Neural progenitor cell (in vitro differentiated cells): ENCODE results near the gene TBC1D4. TPM values are rescaled to one million over a fixed set of nuclear protein-coding genes. Genes with fewer than 3 reads are reported as not detected.

Source experiments
- DNase-seq: peaks from one replicate; pipeline ENCODE4 v3.0.0-alpha.2; 2016; ENCODE audit warnings: low spot score
- H2AFZ ChIP-seq: fragments of 200-600 bp; sonication (generic); replicated peaks from 2 replicates; pipeline ENCODE4 v1.6.1; 2016; ENCODE audit warnings: antibody characterized with exemption
- H3F3A ChIP-seq: fragments of 200-600 bp; sonication (generic); 2 replicates; pipeline ENCODE4 v1.6.1; 2016; ENCODE audit warnings: antibody characterized with exemption, low read depth
- H3K27ac ChIP-seq: fragments of 200-600 bp; sonication (generic); 2 replicates; pipeline ENCODE4 v1.5.1; 2016; ENCODE audit warnings: mild to moderate bottlenecking
- H3K27me3 ChIP-seq: fragments of 200-600 bp; sonication (generic); 2 replicates; pipeline ENCODE4 v1.6.1; 2016; ENCODE audit warnings: mild to moderate bottlenecking, moderate library complexity
- H3K36me3 ChIP-seq: fragments of 200-600 bp; sonication (generic); 2 replicates; pipeline ENCODE4 v1.5.1; 2016
- H3K4me1 ChIP-seq: fragments of 200-600 bp; sonication (generic); 2 replicates; pipeline ENCODE4 v1.6.1; 2016; ENCODE audit warnings: mixed run types
- H3K4me2 ChIP-seq: fragments of 200-600 bp; sonication (generic); 2 replicates; pipeline ENCODE4 v1.6.1; 2016
- H3K4me3 ChIP-seq: fragments of 200-600 bp; sonication (generic); 2 replicates; pipeline ENCODE4 v1.5.1; 2016
- H3K79me2 ChIP-seq: fragments of 200-600 bp; sonication (generic); 2 replicates; pipeline ENCODE4 v1.6.1; 2016; ENCODE audit warnings: low read depth
- H3K9ac ChIP-seq: fragments of 200-600 bp; sonication (generic); 2 replicates; pipeline ENCODE4 v1.6.1; 2016
- H3K9me3 ChIP-seq: fragments of 200-600 bp; sonication (generic); 2 replicates; pipeline ENCODE4 v1.5.1; 2016; ENCODE audit warnings: low read depth
- H4K20me1 ChIP-seq: fragments of 200-600 bp; sonication (generic); 2 replicates; pipeline ENCODE4 v1.6.1; 2016; ENCODE audit warnings: low read depth
- H3K27ac Mint-ChIP-seq: 3 replicates; pipeline ENCODE4 v1.8.0; 2021; ENCODE audit warnings: mixed read lengths
- H3K27me3 Mint-ChIP-seq: 2 replicates; pipeline ENCODE4 v1.8.0; 2022; ENCODE audit warnings: low read depth, mild to moderate bottlenecking, inconsistent platforms, moderate library complexity, mixed read lengths; ENCODE audit not compliant: insufficient read depth
- H3K36me3 Mint-ChIP-seq: 3 replicates; pipeline ENCODE4 v1.8.0; 2021; ENCODE audit warnings: mixed read lengths
- H3K4me1 Mint-ChIP-seq: 3 replicates; pipeline ENCODE4 v1.8.0; 2021; ENCODE audit warnings: mixed read lengths
- H3K4me3 Mint-ChIP-seq: 3 replicates; pipeline ENCODE4 v1.8.0; 2021; ENCODE audit warnings: mild to moderate bottlenecking, moderate library complexity, mixed read lengths
- H3K9me3 Mint-ChIP-seq: 3 replicates; pipeline ENCODE4 v1.8.0; 2020; ENCODE audit warnings: mixed read lengths
- EZH2 ChIP-seq: fragments of 200-600 bp; sonication (generic); IDR thresholded peaks from 2 replicates; pipeline ENCODE4 v1.6.1; 2017; ENCODE audit warnings: antibody characterized with exemption, mild to moderate bottlenecking, moderate library complexity
- EZH2phosphoT487 ChIP-seq: fragments of 200-600 bp; sonication (generic); IDR thresholded peaks from 2 replicates; pipeline ENCODE4 v1.6.1; 2017; ENCODE audit warnings: antibody characterized with exemption
- total RNA-seq: library from RNA; depleted of rRNA; stranded (reverse); fragments of >200 nt; gene quantifications from 2 replicates; pipeline ENCODE4 v1.2.3, GENCODE V29; 2015; ENCODE audit warnings: low replicate concordance
- TF ChIP-seq, protein P1 (sequence below): fragments of 200-600 bp; sonication (generic); IDR thresholded peaks from 2 replicates; pipeline ENCODE4 v1.5.1; 2017; ENCODE audit warnings: antibody characterized with exemption, mild to moderate bottlenecking

The TBC1D4 gene
- total RNA-seq, 1 donor from 2014 or later = 14.3 TPM

GRCh38 chr13:75356421-75356820, 125.5 kb downstream of the TBC1D4 start:
- no peak overlapping the region for H3K4me3 Mint-ChIP-seq
- Histone ChIP-seq H3K27me3 (no peaks in the 10 kb centered on the region), H2AFZ (no peak overlapping the region), H3K27ac (no peak overlapping the region), H4K20me1 (no peaks in the 10 kb centered on the region), H3K4me3 (no peak overlapping the region), H3K36me3 (no peaks in the 10 kb centered on the region), H3K9me3 (no peaks in the 10 kb centered on the region), H3K79me2 (no peaks in the 10 kb centered on the region), H3F3A (no peaks in the 10 kb centered on the region), H3K4me1 (no peaks in the 10 kb centered on the region), H3K9ac (no peak overlapping the region), H3K4me2 (no peak overlapping the region)
- H3K27me3 Mint-ChIP-seq = peaks cover 5% of the 10 kb centered on the region
- H3K36me3 Mint-ChIP-seq = peaks cover 10% of the 10 kb centered on the region
- no peak overlapping the region for H3K27ac Mint-ChIP-seq
- TF ChIP-seq, protein P1, sequence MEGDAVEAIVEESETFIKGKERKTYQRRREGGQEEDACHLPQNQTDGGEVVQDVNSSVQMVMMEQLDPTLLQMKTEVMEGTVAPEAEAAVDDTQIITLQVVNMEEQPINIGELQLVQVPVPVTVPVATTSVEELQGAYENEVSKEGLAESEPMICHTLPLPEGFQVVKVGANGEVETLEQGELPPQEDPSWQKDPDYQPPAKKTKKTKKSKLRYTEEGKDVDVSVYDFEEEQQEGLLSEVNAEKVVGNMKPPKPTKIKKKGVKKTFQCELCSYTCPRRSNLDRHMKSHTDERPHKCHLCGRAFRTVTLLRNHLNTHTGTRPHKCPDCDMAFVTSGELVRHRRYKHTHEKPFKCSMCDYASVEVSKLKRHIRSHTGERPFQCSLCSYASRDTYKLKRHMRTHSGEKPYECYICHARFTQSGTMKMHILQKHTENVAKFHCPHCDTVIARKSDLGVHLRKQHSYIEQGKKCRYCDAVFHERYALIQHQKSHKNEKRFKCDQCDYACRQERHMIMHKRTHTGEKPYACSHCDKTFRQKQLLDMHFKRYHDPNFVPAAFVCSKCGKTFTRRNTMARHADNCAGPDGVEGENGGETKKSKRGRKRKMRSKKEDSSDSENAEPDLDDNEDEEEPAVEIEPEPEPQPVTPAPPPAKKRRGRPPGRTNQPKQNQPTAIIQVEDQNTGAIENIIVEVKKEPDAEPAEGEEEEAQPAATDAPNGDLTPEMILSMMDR = no peak
- TF ChIP-seq EZH2 = no peak
- no peak for TF ChIP-seq EZH2phosphoT487
- no peaks in the 10 kb centered on the region for H3K9me3 Mint-ChIP-seq
- H3K4me1 Mint-ChIP-seq = no peaks in the 10 kb centered on the region
- no peak for DNase-seq

DNA sequence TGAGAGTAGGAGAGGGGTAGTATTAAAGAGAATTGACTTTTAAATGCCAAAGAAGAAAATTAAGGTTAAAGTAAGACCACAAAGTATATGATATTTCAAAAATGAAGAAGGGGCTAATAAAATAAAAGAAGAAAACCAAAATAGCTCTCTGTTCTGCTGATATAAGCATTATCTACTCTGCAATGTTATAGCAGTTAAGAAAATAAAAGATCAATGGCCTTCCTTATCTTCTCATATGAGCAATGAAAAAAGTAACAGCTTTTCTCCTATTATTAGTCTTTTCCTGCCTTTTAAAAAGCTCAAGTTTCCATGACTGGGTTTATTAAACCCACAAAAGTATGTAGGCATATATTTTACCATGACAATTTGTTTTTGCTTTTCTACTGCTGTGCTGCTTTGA, 126.4 kb downstream of the TBC1D4 start:
- Mint-ChIP-seq H3K9me3 (no peaks in the 10 kb centered on the region), H3K4me3 (no peak overlapping the region), H3K27me3 (peaks cover 5% of the 10 kb centered on the region), H3K4me1 (no peaks in the 10 kb centered on the region), H3K36me3 (peaks cover 10% of the 10 kb centered on the region), H3K27ac (no peak overlapping the region)
- Histone ChIP-seq H3K4me2 (no peak overlapping the region), H4K20me1 (no peaks in the 10 kb centered on the region), H3K27me3 (no peaks in the 10 kb centered on the region), H3K4me1 (no peaks in the 10 kb centered on the region), H3F3A (no peaks in the 10 kb centered on the region), H2AFZ (no peak overlapping the region), H3K36me3 (no peaks in the 10 kb centered on the region), H3K9ac (no peak overlapping the region), H3K9me3 (no peaks in the 10 kb centered on the region), H3K4me3 (no peak overlapping the region), H3K27ac (no peak overlapping the region), H3K79me2 (no peaks in the 10 kb centered on the region)
- TF ChIP-seq, protein P1 = no peak
- TF ChIP-seq EZH2 = no peak
- no peak for TF ChIP-seq EZH2phosphoT487
- DNase-seq = no peak

DNA sequence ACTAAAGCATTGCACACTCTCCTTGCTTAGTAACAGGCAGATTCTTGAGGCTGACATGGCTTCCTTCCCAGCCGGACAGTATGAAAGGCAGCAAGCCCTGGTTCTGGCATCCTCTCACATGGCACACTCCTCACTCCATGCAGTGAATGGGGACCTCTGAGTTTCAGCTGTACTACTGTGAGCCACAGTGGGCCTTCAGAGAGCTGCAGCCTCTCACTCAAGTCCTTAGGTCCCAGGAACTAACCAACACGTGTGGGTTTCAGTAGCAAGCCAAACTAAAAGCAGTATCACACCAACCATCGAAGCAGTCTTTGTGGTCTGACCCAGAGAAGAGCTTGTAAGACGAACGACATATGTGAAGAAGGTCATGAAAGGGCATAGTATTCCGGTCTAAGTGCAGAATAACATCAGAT, 128.2 kb downstream of the TBC1D4 start:
- H3K27me3 ChIP-seq = no peaks in the 10 kb centered on the region
- H3K9me3 Mint-ChIP-seq = no peaks in the 10 kb centered on the region
- H3K27ac ChIP-seq = no peak overlapping the region
- no peaks in the 10 kb centered on the region for H3K4me1 Mint-ChIP-seq
- no peak overlapping the region for H3K4me3 Mint-ChIP-seq
- no peak overlapping the region for H3K27ac Mint-ChIP-seq
- TF ChIP-seq EZH2 = no peak
- TF ChIP-seq, protein P1 = no peak
- no peak for TF ChIP-seq EZH2phosphoT487
- no peaks in the 10 kb centered on the region for H4K20me1 ChIP-seq
- peaks cover 10% of the 10 kb centered on the region for H3K36me3 Mint-ChIP-seq
- H3K27me3 Mint-ChIP-seq = peaks cover 5% of the 10 kb centered on the region
- H3K4me1 ChIP-seq = no peaks in the 10 kb centered on the region
- H3K79me2 ChIP-seq = no peaks in the 10 kb centered on the region
- H3K9me3 ChIP-seq = no peaks in the 10 kb centered on the region
- H3K9ac ChIP-seq = no peak overlapping the region
- no peak overlapping the region for H3K4me3 ChIP-seq
- H3K36me3 ChIP-seq = no peaks in the 10 kb centered on the region
- DNase-seq = no peak
- no peak overlapping the region for H3K4me2 ChIP-seq
- H2AFZ ChIP-seq = no peak overlapping the region
- H3F3A ChIP-seq = no peaks in the 10 kb centered on the region
